ENCODE data around the gene VDAC1.
"Not testable (repeated sequence)": the region's sequence is repeated elsewhere in the genome, so short reads cannot be mapped to it uniquely, and the experiment has no call there.

The VDAC1 gene

GRCh38 chr5:133977161-133977787, 27.5 kb downstream of the VDAC1 start:
- TF ChIP-seq, protein P1, sequence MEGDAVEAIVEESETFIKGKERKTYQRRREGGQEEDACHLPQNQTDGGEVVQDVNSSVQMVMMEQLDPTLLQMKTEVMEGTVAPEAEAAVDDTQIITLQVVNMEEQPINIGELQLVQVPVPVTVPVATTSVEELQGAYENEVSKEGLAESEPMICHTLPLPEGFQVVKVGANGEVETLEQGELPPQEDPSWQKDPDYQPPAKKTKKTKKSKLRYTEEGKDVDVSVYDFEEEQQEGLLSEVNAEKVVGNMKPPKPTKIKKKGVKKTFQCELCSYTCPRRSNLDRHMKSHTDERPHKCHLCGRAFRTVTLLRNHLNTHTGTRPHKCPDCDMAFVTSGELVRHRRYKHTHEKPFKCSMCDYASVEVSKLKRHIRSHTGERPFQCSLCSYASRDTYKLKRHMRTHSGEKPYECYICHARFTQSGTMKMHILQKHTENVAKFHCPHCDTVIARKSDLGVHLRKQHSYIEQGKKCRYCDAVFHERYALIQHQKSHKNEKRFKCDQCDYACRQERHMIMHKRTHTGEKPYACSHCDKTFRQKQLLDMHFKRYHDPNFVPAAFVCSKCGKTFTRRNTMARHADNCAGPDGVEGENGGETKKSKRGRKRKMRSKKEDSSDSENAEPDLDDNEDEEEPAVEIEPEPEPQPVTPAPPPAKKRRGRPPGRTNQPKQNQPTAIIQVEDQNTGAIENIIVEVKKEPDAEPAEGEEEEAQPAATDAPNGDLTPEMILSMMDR (IDR thresholded peaks at IDR 0.05; ENCODE audit: insufficient read depth, low read depth, low read length, missing control alignments): no peak
- peak; percentile 69 for DNase-seq (ENCODE audit: low read depth)
- no peak overlapping the region for H3K4me3 ChIP-seq (ENCODE audit: low read depth, low read length)

GRCh38 chr5:133975546-133975945, 29.2 kb downstream of the VDAC1 start:
- not testable (repeated sequence) for DNase-seq (ENCODE audit: low read depth); H3K4me3 ChIP-seq (ENCODE audit: low read depth, low read length)

GRCh38 chr5:133974142-133974541, 30.6 kb downstream of the VDAC1 start:
- H3K4me3 ChIP-seq (ENCODE audit: low read depth, low read length): no peak overlapping the region
- TF ChIP-seq, protein P1 (IDR thresholded peaks at IDR 0.05; ENCODE audit: insufficient read depth, low read depth, low read length, missing control alignments): no peak
- no peak for DNase-seq (ENCODE audit: low read depth)

GRCh38 chr5:133970325-133970909, 34.4 kb downstream of the VDAC1 start:
- H3K4me3 ChIP-seq (ENCODE audit: low read depth, low read length): no peak overlapping the region
- TF ChIP-seq, protein P1 (IDR thresholded peaks at IDR 0.05; ENCODE audit: insufficient read depth, low read depth, low read length, missing control alignments): no peak

DNA sequence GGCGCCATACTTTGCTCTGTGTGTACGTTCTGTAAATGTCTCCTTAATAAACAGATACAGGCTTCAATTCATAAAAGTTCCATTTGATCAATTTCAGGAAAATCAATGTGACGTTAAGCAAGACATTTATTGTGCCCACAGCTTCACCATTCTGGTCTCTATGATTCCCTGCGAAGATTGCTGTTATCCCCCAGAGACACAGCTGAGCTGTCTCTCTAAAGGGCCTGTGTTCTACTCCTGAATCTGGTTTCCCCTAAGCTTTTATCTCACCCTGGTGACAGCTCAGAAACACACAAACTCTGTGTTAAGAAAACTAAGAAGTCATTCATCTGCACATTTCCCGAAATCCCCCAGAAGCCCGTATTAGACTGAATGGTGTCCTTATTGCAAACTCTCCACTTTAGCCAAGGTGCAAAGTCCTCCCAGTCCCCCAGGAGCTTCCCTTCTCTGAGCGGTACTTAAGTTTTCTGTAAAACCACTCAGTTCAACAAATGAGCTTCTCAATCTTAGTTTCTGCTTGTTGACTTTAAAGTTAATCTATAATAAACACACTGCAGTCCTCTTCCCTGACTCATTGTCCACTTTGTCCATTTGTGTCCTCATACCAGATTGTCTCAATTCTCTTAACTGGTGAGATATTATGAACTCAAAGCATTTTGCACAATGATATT, 35.0 kb downstream of the VDAC1 start:
- peak; percentile 53 for DNase-seq (ENCODE audit: low read depth)
- H3K4me3 ChIP-seq (ENCODE audit: low read depth, low read length): peak overlapping the region; percentile 80
- TF ChIP-seq, protein P1 (IDR thresholded peaks at IDR 0.05; ENCODE audit: insufficient read depth, low read depth, low read length, missing control alignments): no peak

More at GRCh38 chr5:133970325-133970909, 34.4 kb downstream of the VDAC1 start:
- no peak for DNase-seq (ENCODE audit: low read depth)

DNA sequence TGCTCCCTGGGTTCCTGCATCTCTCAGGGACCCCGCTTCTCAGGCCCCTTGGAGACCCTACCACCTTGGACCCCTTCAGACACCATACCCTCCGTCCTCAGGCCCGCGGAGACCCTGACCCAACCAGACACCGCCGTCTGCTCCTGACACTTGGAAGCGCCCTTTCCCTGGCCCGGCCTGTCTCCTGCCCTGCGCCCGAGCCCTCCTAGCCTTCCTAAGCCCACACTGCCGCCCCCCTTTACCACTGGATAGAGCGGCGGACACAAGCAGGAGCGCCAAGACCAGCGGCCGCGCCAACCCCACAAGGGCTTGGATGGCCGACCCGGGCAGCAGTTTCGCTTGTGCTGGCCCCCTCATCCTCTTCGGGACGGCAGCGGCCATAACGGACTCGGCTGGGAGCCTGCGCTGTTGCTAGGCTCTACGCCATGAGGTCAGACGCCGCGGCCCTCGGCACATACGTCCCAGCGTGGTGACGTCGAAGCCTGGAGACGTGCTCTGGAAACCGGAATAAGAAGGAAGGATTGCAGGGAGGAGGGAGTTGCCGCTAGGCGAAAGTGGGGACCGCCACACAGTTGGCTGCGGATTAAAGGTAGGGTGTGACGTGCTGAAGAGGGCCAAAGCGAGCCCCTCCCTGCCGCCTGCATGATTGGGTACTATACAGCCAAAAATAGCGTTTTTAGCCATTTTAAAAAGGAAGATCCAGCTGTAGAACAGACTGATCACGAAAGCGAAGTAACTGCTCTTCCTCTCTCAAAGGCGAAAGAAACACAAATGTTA, 36.4 kb downstream of the VDAC1 start, which contains the start of gene C5orf15:
Gene C5orf15 (minus strand): TSS at position 422 of the 777 bp plus-strand sequence. CDS start 41 bp downstream, at position 381.
- H3K4me3 ChIP-seq (ENCODE audit: low read depth, low read length): peak within 1 kb of the TSS; percentile 80
- DNase-seq (ENCODE audit: low read depth): peak; percentile 98
- TF ChIP-seq, protein P1 (IDR thresholded peaks at IDR 0.05; ENCODE audit: insufficient read depth, low read depth, low read length, missing control alignments): no peak
